KMS-11 (cell line): ENCODE measurements around the gene PERM1.

ENCODE experiments used
- H2AFZ ChIP-seq: fragments of 200-600 bp; sonication (generic); 2 replicates; pipeline ENCODE4 v1.6.1; 2016; ENCODE audit warnings: antibody characterized with exemption, mixed run types, low read depth
- H3K27ac ChIP-seq: fragments of 200-600 bp; sonication (generic); 2 replicates; pipeline ENCODE4 v1.6.1; 2016; ENCODE audit warnings: mild to moderate bottlenecking, mixed run types
- H3K27me3 ChIP-seq: fragments of 200-600 bp; sonication (generic); 2 replicates; pipeline ENCODE4 v1.6.1; 2017; ENCODE audit warnings: mild to moderate bottlenecking, low read depth, mixed run types, moderate library complexity; ENCODE audit not compliant: insufficient read depth
- H3K36me3 ChIP-seq: fragments of 200-600 bp; sonication (generic); 2 replicates; pipeline ENCODE4 v1.6.1; 2017; ENCODE audit warnings: mild to moderate bottlenecking, mixed run types; ENCODE audit not compliant: insufficient read depth
- H3K4me1 ChIP-seq: fragments of 200-600 bp; sonication (generic); 2 replicates; pipeline ENCODE4 v1.6.1; 2016; ENCODE audit warnings: mild to moderate bottlenecking, low read depth, mixed run types; ENCODE audit not compliant: poor library complexity, severe bottlenecking
- H3K4me2 ChIP-seq: fragments of 200-600 bp; sonication (generic); 2 replicates; pipeline ENCODE4 v1.7.0; 2016; ENCODE audit warnings: mild to moderate bottlenecking, mixed run types
- H3K4me3 ChIP-seq: fragments of 200-600 bp; sonication (generic); IDR thresholded peaks from 2 replicates; pipeline ENCODE4 v1.6.1; 2017; ENCODE audit warnings: low read depth, low read length, mixed read lengths; ENCODE audit not compliant: insufficient read depth
- H3K79me2 ChIP-seq: fragments of 200-600 bp; sonication (generic); 2 replicates; pipeline ENCODE4 v1.6.1; 2016; ENCODE audit warnings: low read depth, mixed run types; ENCODE audit not compliant: insufficient read depth
- H3K9ac ChIP-seq: fragments of 200-600 bp; sonication (generic); 2 replicates; pipeline ENCODE4 v1.6.1; 2016; ENCODE audit warnings: mild to moderate bottlenecking, mixed run types
- H4K20me1 ChIP-seq: fragments of 200-600 bp; sonication (generic); 2 replicates; pipeline ENCODE4 v1.6.1; 2016; ENCODE audit warnings: mild to moderate bottlenecking, mixed run types; ENCODE audit not compliant: insufficient read depth
- CTCF ChIP-seq: fragments of 200-600 bp; sonication (generic); conservative IDR thresholded peaks from 2 replicates; pipeline ENCODE4 v1.6.1; 2017; ENCODE audit warnings: low read depth, mild to moderate bottlenecking, antibody characterized with exemption, low read length, moderate library complexity, mixed read lengths

PERM1 gene

DNA sequence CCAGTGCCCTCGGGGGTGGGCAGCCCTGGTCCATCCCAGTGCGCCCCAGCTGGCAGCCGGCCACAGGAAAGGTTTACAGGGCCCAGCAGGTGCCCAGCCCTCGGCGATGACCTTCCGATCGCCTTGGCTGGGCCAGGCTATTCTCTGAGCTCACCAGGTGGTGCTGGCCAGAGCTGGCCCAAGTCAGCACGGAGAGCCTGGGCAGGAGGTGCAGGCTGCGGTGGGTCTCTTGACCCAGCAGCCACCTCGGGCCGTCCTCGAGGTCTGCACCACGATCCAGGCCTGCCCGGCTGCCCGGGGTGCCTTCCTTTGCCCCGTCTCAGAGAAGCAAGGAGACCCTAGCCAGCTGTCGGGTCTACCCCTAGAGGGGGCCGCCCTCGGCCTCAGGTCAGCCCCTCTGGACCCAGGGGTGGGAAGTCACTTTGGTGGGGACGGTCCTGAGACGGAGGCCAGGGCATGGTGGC, 370 bp downstream of the PERM1 start:
- Histone ChIP-seq H2AFZ (no peak overlapping the region), H3K4me3 (no peak overlapping the region), H3K9ac (no peak overlapping the region), H3K36me3 (no peaks in the 10 kb centered on the region), H3K27me3 (peaks cover 81% of the 10 kb centered on the region), H3K4me2 (no peak overlapping the region), H4K20me1 (no peaks in the 10 kb centered on the region), H3K4me1 (peaks cover 8% of the 10 kb centered on the region), H3K27ac (no peak overlapping the region), H3K79me2 (no peaks in the 10 kb centered on the region)
- TF ChIP-seq CTCF, result no peak

GRCh38 chr1:980602-981395, 1.1 kb downstream of the PERM1 start:
- peaks cover 74% of the 10 kb centered on the region for H3K27me3 ChIP-seq

DNA sequence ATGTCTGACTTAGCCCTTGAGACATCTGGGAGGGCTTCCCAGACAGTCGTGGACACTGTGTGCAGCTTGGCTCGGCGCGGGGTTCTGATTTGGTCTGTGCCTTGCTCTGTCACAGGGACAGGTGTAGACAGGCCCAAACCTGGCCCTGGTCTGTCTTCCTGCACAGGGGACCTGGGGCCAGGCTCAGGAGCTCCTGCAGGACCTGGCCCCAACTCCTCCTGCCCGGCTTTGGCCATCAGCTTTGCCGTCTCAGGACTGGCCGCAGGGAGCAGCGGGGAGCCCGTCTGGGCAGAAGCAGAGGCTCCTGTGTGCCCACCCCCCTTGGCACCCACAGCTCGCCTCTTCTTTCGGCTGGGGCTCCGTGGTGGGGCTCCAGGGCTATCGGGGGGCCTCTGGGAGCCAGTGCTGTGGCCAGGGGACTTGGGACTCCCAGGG, 1.7 kb downstream of the PERM1 start:
- no peak for TF ChIP-seq CTCF
- Histone ChIP-seq H3K79me2 (no peaks in the 10 kb centered on the region), H3K4me2 (no peak overlapping the region), H3K27ac (no peak overlapping the region), H3K36me3 (no peaks in the 10 kb centered on the region), H3K4me3 (no peak overlapping the region), H3K27me3 (peaks cover 69% of the 10 kb centered on the region), H4K20me1 (no peaks in the 10 kb centered on the region), H3K4me1 (peaks cover 21% of the 10 kb centered on the region), H3K9ac (no peak overlapping the region), H2AFZ (no peak overlapping the region)

More at GRCh38 chr1:980602-981395, 1.1 kb downstream of the PERM1 start:
- no peak overlapping the region for H3K27ac ChIP-seq
- H4K20me1 ChIP-seq, result no peaks in the 10 kb centered on the region
- no peak overlapping the region for H3K9ac ChIP-seq
- H3K4me2 ChIP-seq, result no peak overlapping the region
- no peak for TF ChIP-seq CTCF
- no peaks in the 10 kb centered on the region for H3K36me3 ChIP-seq
- no peak overlapping the region for H2AFZ ChIP-seq
- no peaks in the 10 kb centered on the region for H3K79me2 ChIP-seq
- H3K4me1 ChIP-seq, result peaks cover 15% of the 10 kb centered on the region
- H3K4me3 ChIP-seq, result no peak overlapping the region

- no peak for TF ChIP-seq CTCF
- no peaks in the 10 kb centered on the region for H4K20me1 ChIP-seq
- no peak overlapping the region for H3K9ac ChIP-seq
- H3K27ac ChIP-seq, result no peak overlapping the region
- no peak overlapping the region for H2AFZ ChIP-seq
- H3K4me2 ChIP-seq, result no peak overlapping the region
- H3K4me3 ChIP-seq, result no peak overlapping the region
- H3K27me3 ChIP-seq, result peaks cover 69% of the 10 kb centered on the region
- H3K79me2 ChIP-seq, result no peaks in the 10 kb centered on the region
- H3K36me3 ChIP-seq, result no peaks in the 10 kb centered on the region
- peaks cover 22% of the 10 kb centered on the region for H3K4me1 ChIP-seq
Measured at GRCh38 chr1:979744-980072, 2.2 kb downstream of the PERM1 start.
